GM12865 (cell line): Measurements from ENCODE around the gene STPG1.

Experiments
- DNase-seq: peaks from one replicate; pipeline ENCODE4 v3.0.0; 2010; ENCODE audit warnings: low read depth
- H3K4me3 ChIP-seq: 2 replicates; pipeline ENCODE4 v1.5.1; 2011; ENCODE audit warnings: mild to moderate bottlenecking, low read depth, low read length, control low read depth
- TF ChIP-seq, protein P1 (sequence below): IDR thresholded peaks from 2 replicates; pipeline ENCODE4 v1.5.1; 2011; ENCODE audit warnings: low read length, control low read depth, low read depth, inconsistent platforms; ENCODE audit not compliant: insufficient read depth; ENCODE audit errors: missing control alignments

STPG1 gene

GRCh38 chr1:24338447-24338846 lies 75.1 kb downstream of the STPG1 start:
- TF ChIP-seq, protein P1, sequence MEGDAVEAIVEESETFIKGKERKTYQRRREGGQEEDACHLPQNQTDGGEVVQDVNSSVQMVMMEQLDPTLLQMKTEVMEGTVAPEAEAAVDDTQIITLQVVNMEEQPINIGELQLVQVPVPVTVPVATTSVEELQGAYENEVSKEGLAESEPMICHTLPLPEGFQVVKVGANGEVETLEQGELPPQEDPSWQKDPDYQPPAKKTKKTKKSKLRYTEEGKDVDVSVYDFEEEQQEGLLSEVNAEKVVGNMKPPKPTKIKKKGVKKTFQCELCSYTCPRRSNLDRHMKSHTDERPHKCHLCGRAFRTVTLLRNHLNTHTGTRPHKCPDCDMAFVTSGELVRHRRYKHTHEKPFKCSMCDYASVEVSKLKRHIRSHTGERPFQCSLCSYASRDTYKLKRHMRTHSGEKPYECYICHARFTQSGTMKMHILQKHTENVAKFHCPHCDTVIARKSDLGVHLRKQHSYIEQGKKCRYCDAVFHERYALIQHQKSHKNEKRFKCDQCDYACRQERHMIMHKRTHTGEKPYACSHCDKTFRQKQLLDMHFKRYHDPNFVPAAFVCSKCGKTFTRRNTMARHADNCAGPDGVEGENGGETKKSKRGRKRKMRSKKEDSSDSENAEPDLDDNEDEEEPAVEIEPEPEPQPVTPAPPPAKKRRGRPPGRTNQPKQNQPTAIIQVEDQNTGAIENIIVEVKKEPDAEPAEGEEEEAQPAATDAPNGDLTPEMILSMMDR, result no peak
- H3K4me3 ChIP-seq, result no peak overlapping the region
- DNase-seq, result no peak

- TF ChIP-seq, protein P1, result no peak
- DNase-seq, result no peak
- no peak overlapping the region for H3K4me3 ChIP-seq
Observed at GRCh38 chr1:24337455-24337854, 76.1 kb downstream of the STPG1 start.

DNA sequence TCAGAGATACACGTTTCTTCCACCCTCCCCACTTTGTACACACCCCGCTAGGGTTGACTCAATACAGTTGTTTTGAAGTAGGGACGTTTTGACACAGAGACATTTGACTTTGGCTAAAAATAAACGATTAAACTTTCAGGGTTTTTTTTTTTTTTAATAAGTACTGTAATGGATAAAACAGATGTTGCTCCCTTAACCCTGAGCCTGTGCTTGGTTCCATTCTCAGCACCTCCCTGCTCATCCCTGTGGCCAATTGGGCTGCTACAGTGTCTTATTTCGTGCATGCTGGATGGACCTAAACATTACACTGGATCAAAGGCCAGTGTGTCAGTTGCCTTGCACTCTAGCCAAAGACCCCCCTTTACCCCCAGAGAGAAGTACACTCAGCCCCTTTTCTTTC lies 77.5 kb downstream of the STPG1 start:
- TF ChIP-seq, protein P1, result no peak
- DNase-seq, result no peak
- H3K4me3 ChIP-seq, result no peak overlapping the region

DNA sequence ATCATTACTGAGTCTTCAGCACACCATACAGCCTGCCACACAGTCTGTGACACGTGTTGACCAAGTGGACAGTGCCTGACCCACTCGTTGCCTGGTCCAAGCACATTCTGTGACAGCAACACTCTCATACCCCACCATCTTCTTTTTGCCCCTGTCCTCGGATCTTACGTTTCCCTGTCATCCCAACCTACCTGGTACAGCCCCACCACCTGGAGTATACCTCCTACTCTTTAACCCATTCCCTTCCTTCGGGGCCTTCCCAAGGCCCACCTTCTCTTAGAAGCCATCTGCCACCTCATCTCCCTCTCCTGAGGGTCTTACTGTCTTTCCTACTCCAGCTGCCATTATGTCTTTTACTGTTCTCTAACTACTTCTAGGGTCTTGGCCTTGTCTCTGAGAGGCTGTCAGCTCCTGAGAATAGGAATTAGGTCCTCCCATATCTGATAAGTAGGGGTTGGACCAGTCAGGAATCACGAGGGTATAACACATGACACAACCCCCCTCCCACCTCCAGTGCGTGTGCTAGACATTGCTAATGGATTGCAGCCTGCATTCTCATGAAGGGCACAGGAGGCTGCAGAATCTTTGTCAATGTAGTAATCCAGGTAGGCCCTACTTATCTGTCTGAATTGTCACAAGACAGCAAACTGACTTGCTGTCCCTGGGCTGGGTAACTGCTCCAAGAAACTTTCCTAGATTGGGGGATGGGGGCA lies 81.5 kb downstream of the STPG1 start:
- H3K4me3 ChIP-seq, result no peak overlapping the region
- no peak for DNase-seq
- TF ChIP-seq, protein P1, result no peak

DNA sequence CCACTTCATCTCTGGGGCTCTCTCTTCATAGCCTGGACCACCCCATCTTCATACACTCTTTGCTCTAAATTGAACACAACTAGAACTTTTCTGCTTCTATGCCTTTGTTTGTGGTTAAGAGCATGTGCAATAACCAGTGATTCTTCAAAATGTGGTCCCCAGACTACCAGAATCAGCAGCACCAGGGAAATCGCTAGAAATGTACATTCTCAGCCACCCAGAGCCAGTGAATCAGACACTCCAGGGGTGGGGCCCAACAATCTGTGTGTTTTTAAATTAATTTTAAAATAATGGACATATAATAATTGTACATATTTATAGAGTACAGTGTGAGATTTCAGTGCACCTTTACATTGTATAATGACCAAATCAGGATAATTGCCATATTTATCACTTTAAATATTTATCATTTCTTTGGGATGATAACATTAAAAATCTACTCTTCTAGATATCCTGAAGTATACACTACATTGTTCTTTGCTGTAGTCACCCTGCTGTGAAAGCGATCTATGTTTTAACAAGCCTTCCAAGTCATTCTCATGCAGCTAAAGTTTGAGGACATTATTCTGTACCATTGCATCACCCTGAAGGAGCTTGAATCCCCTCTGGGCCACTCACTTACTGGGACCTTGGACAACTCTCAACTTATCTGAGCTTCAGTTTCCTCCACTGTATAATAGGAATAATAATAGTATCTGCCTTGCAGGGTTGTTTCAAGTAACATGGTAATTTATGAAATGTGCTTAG lies 83.6 kb downstream of the STPG1 start:
- no peak for DNase-seq
- no peak overlapping the region for H3K4me3 ChIP-seq
- TF ChIP-seq, protein P1, result no peak

- no peak for DNase-seq
- H3K4me3 ChIP-seq, result no peak overlapping the region
- TF ChIP-seq, protein P1, result no peak
Observed at GRCh38 chr1:24329331-24329730, 84.3 kb downstream of the STPG1 start.
